ENCODE measurements around the gene NFKB1. TPM values are rescaled to one million over a fixed set of nuclear protein-coding genes. Genes with fewer than 3 reads are reported as not detected.

NFKB1 gene
- total and polyA plus RNA-seq, 9 of the 15 experiments (the other 6 are each of a cell fraction or from before 2014, with no cell fraction given) = 2.4 to 14.5 (median 10.3) TPM

- no peak for TF ChIP-seq ZNF518B (CRISPR knock-in tag; IDR thresholded peaks at IDR 0.05)
- no peak for TF ChIP-seq TEAD2 (tag; IDR thresholded peaks at IDR 0.05)
- no peak for TF ChIP-seq TEAD4 (IDR thresholded peaks at IDR 0.05; ENCODE audit: low read length)
- TF ChIP-seq TEAD4 (CRISPR knock-in tag; IDR thresholded peaks at IDR 0.05; ENCODE audit: borderline replicate concordance) = no peak
- TF ChIP-seq ILK (tag; IDR thresholded peaks at IDR 0.05; ENCODE audit: borderline replicate concordance, low read depth) = no peak
- no peak for TF ChIP-seq ZNF398 (CRISPR knock-in tag; IDR thresholded peaks at IDR 0.05)
- no peak for TF ChIP-seq GTF2F1 (IDR thresholded peaks at IDR 0.05; ENCODE audit: low read depth, low read length)
- TF ChIP-seq MXD1 (CRISPR knock-in tag; IDR thresholded peaks at IDR 0.05; ENCODE audit: borderline replicate concordance, poor library complexity, severe bottlenecking) = no peak
- no peak for TF ChIP-seq UBTF (IDR thresholded peaks at IDR 0.05; ENCODE audit: borderline replicate concordance in 1 of 2, low read depth in 2 of 2, low read length in 2 of 2)
- TF ChIP-seq KLF10 (CRISPR knock-in tag; IDR thresholded peaks at IDR 0.05) = no peak
- TF ChIP-seq MLLT1 (IDR thresholded peaks at IDR 0.05) = no peak; a peak in 1 of 4 replicates
- no peak for TF ChIP-seq TCF15 (CRISPR knock-in tag; IDR thresholded peaks at IDR 0.05)
- no peak for TF ChIP-seq ZNF444 (CRISPR knock-in tag; IDR thresholded peaks at IDR 0.05)
- TF ChIP-seq JUNB (CRISPR knock-in tag; conservative IDR thresholded peaks at IDR 0.05) = no peak
- TF ChIP-seq PML (IDR thresholded peaks at IDR 0.05; ENCODE audit: low read length) = no peak
Measured at GRCh38 chr4:102625232-102625930, 124.2 kb downstream of the NFKB1 start (continued).

All from K562 (cell line).